SKM-1 (cell line): Measurements from ENCODE around the gene HEPN1.
"Not testable (repeated sequence)": the region's sequence is repeated elsewhere in the genome, so short reads cannot be mapped to it uniquely, and the experiment has no call there.

Experiments used
- DNase-seq: peaks from one replicate; lab custom pipeline; 2025; ENCODE audit not compliant: unreplicated experiment; lab: John Stamatoyannopoulos, UW

The HEPN1 gene

GRCh38 chr11:124941703-124942102 lies 22.7 kb downstream of the HEPN1 start:
- DNase-seq, result no peak

- no peak for DNase-seq
These were observed 23.6 kb downstream of the HEPN1 start for GRCh38 chr11:124942466-124943253.

- no peak for DNase-seq
These were observed 24.2 kb downstream of the HEPN1 start for GRCh38 chr11:124943254-124943616.

- DNase-seq, result no peak
These were observed 24.7 kb downstream of the HEPN1 start for GRCh38 chr11:124943741-124944140.

GRCh38 chr11:124944565-124944964 lies 25.5 kb downstream of the HEPN1 start:
- DNase-seq, result no peak

GRCh38 chr11:124945826-124946225 lies 26.8 kb downstream of the HEPN1 start:
- DNase-seq, result no peak

GRCh38 chr11:124946735-124947141 lies 27.7 kb downstream of the HEPN1 start:
- DNase-seq, result no peak

GRCh38 chr11:124950601-124951330 lies 31.7 kb downstream of the HEPN1 start:
- no peak for DNase-seq

- no peak for DNase-seq
These were observed 32.3 kb downstream of the HEPN1 start for GRCh38 chr11:124951341-124951740.

GRCh38 chr11:124953753-124954589 lies 34.9 kb downstream of the HEPN1 start, which contains the start of gene CCDC15:
CCDC15 (plus strand) TSS chr11:124954202; CDS start chr11:124954733, 531 bp downstream.
- peak; percentile 92 for DNase-seq

GRCh38 chr11:124954590-124954955 lies 35.5 kb downstream of the HEPN1 start:
- DNase-seq, result no peak

- DNase-seq, result no peak
These were observed 36.0 kb downstream of the HEPN1 start for GRCh38 chr11:124955035-124955434.

GRCh38 chr11:124961972-124962609 lies 43.0 kb downstream of the HEPN1 start:
- DNase-seq, result peak; percentile 77

GRCh38 chr11:124968197-124968596 lies 49.1 kb downstream of the HEPN1 start:
- not testable (repeated sequence) for DNase-seq
